T1000 (cell line): ENCODE results near the gene CORO2A.
A peak's percentile ranks its signal among the peaks of the same experiment; 100 is the strongest.
"Not testable (repeated sequence)": the region's sequence is repeated elsewhere in the genome, so short reads cannot be mapped to it uniquely, and the experiment has no call there.

ENCODE experiments used
- DNase-seq: peaks from one replicate; lab custom pipeline; 2025; ENCODE audit warnings: mixed read lengths; lab: John Stamatoyannopoulos, UW

Gene CORO2A

DNA sequence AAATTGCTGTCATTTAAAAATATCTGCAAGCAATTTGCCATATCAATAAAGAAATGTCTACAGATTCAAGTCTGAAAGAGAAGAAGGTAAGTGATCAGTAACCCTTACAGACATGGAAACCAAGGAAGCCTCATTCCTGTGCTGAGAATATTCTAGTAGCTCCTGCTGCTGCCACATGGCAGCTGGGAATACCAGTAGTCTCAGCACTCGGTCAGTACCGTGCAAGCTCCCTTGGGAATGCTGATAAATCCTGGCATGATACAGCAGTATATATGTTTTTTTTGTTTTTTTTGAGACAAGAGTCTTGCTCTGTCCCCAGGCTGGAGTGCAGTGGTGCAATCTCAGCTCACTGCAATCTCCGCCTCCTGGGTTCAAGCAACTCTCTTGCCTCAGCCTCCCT lies 108.0 kb downstream of the CORO2A start:
- DNase-seq, result no peak

DNA sequence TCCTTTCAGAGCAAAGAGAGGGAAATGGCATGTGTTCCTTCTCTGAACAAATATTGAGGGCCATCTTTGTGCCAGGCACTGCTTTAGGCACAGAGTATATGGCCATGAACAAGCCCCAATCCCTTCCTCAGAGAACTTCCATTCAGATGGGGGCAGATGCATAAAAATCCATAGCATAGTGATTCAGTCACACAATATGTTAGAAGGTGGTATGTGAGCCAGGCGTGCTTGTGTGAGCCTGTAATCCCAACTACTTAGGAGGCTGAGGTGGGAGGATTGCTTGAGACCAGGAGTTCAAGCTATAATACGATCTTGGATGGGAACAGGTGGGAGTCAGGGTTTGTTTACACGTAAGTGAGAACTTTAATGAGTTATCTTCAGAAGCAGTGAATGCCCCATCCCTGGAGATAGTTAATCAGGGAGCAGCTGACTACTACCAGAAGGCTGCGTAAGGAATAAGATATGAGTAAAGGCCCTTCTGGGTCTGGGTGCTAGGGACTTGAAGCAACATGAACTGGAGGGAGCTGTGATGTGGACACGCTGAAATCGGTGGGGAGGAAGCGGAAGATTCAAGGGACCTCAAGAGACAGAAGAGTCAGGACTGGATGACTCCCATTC lies 108.8 kb downstream of the CORO2A start:
- DNase-seq, result no peak

DNA sequence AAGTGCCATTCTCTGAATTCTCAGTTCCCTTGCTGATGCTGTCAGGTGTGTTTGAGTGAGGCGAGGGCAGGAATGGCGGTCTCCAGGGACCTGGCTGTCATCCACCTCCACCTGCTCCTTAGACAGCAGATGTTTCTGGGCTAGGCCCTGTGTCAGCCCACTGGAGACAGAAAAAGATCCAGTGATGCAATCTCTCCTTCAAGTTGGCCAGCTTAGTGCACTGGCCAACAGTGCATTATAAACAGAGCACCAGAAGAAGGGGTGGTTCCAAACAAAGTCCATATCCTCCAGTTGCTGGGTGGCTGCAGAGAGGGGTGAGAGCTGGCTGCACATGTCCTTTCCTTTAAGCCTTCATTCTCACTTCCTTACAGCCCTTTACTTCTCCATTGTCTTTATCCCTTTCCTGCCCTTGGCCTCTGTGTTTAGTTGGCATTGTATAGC lies 109.4 kb downstream of the CORO2A start:
- no peak for DNase-seq

DNA sequence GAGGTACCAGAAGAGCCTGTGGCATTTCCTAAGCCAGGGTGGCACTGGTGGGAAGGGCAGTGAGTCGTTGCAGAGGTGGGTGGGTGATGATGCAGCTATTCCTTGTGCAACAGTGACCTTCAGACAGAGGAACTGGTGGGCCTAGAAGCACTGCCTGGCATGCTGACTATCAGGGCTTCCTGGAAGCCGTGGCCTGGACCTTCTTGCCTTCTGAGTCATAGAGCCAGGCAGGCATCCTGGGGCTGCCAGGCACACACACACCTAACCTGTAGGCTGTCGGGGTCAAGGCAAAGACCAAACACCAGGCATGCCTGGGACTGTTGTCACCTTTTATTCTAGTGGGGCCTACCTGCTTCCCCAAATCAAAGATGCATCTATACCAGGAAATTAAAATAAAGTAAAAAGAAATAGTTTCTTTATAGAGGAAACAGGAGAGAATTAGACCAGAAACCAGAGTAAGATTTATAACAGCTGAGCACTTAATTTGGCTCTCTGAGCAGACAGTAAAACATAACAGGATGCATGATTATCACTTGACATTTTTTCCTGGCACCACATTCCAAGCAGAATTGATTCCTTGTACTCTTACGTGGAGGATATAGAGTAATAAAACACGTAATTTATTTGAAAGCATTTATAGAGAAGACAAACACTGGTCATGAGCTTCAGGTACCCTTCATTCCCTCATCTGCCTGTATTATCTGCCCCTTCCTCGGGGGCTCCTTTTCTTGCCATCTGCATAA lies 110.8 kb downstream of the CORO2A start:
- DNase-seq, result no peak

DNA sequence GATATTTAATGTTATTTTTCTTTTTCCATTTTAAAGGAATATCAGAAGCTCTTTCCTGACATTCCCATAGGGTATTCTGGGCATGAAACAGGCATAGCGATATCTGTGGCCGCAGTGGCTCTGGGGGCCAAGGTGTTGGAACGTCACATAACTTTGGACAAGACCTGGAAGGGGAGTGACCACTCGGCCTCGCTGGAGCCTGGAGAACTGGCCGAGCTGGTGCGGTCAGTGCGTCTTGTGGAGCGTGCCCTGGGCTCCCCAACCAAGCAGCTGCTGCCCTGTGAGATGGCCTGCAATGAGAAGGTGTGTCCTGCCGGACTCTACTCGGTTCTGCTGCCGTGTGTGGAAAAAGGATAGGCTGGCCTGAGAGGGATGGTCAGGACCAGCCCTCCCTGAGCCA lies 111.7 kb downstream of the CORO2A start:
- DNase-seq, result no peak

DNA sequence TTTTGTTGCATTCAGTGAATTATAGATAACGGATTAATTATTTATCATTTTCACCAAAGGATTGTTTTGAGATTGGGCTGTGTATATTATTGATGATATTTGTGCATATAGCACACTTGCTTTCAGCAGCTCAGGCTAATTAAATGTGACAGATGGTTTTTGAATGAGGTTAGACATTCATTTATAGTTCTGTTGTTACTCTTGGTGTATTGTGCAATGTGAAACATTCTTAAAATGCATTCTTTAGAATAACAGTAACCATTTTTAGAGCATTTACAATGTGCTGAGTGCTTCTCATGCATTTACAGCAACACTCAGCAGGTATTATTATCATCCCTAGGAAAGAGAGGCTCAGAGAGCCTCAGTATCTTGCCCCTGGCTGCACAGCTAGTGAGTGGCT lies 112.1 kb downstream of the CORO2A start:
- DNase-seq, result no peak

DNA sequence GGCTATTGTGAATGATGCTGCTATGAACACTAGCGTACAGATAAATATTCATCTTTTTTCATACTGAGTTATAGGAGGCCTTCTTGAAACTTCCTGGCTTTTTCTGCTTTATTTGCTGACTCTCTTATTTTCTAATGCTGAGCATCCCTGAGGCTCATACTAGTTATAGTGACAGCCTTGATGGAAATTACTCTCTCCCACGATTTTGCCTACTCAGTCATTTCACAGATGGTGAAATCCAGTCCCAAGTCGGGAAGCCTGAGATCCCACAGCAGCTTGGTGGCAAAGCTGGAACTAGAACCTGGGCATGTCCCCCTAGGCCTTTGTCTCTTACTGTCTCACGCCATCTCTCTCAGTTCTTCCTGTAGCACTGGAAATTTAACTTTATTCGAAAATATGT lies 113.5 kb downstream of the CORO2A start:
- DNase-seq, result no peak

DNA sequence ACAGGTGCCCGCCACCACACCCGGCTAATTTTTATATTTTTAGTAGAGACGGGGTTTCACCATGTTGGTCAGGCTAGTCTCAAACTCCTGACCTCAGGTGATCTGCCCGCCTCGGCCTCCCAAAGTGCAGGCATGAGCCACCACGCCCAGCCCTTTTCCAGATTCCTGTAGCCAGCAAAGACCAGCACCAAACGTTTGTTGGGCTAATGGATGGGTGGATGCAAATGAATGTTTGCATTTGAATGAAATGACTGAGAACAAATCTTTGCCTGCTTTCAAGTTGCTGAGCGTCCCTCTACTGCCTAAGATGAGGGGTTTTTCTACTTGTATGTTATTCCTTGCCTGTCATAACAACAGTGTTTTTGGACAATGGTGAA lies 115.9 kb downstream of the CORO2A start:
- DNase-seq, result not testable (repeated sequence)

DNA sequence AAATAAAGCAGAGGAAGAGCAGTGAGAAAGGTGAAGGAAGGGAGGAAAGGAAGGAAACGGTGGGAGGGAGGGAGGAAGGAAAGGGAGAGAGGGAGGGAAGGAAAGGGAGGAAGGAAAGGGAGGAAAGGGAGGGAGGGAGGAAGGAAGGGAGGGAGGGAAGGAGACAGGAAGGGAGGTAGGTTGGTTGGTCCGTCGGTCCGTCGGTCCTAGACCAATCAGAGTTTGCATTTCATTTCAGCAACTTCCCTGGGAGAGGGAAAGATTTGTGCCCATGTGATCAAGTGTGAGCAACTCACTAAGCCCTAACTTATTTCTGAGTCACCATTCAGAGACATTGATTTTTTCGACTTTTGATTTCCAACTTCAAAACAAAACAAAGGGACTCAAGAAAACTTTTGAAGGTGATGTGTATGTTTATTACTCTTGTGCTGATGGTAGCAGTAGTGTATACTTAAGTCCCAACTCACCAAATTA lies 117.1 kb downstream of the CORO2A start:
- DNase-seq, result peak; percentile 25

DNA sequence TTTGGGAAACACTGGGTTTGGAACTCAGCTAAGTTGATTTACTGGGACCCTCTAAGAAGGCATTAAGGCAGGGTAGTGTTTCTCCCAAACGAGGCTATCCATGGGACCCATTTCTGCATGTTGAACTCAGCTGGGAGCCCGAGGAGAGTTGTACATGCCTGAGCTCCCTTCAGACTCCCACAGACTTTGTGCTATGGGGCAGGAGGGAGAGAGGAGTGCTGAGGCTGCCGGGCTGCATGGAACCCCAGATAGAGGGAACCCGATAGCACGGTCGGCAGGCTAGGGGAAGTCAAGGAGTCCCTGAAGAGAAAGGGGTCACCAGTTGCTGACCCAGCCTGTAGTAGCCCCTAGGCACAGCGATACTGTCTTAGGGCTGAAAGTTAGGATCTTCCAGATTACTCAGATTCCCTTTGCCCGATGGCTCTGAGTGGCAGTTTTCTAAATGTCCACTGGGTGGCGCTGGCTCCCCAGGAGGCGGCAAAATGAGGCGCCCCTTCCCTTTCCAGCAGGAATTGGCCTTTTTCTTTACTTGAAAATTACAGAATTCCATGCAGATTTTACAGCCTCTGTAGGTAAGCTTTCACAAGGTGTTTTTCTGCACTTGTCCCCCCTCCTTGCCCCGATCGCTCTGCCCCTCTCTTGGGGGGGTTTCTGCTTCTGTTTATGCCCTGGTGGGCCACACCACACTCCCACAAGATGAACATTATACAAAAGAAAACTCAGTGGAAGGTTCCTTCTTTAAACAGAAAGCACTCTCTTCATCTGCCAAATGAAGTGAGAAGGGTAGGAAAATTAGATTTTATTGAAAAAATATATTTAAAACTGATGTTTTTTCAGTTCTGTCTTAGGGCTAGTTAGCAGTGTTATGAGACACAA lies 118.1 kb downstream of the CORO2A start:
- peak; percentile 51 for DNase-seq

DNA sequence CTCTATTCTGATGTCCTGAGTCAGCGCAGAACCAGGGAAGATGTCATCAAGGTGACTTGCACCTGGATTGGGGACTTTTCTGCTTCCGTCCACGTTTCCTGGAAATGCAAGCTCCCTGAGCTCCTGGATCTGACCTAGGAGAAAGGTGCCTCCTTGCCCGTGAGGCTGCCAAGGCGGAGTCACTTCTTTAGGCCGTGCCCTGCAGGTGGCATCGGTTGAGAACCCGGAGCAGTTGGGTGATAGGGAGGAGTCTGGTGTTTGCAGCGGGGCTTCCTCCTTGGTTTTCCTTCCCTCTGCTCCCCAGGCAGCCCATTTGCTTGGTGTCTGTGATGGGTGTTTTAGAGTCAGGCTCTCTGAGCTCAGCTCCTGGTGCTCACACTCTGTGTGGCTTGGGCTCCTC lies 120.7 kb downstream of the CORO2A start:
- DNase-seq, result no peak
